H1 (cell line): ENCODE measurements around the gene HOMER1. TPM values are rescaled to one million over a fixed set of nuclear protein-coding genes. Genes with fewer than 3 reads are reported as not detected.

Source experiments
- CTCF ChIA-PET: fragments of 300-600 bp; sonication (Branson Sonifier 250); formaldehyde crosslinking; loops from one replicate; lab custom pipeline; 2021; ENCODE audit not compliant: partially characterized antibody; lab: Charles Lee
- POLR2A ChIA-PET: fragments of 300-600 bp; sonication (Branson Sonifier 250); formaldehyde crosslinking; loops from one replicate; lab custom pipeline; 2021; ENCODE audit warnings: inconsistent platforms; ENCODE audit not compliant: partially characterized antibody; lab: Charles Lee
- DNase-seq, 2 experiments: peaks; one replicate each; pipeline versions ENCODE4 v3.0.0 to v3.0.0-alpha.2; 2010 to 2022; ENCODE audit warnings: low spot score in 2 of 2, low read depth in 1 of 2, mixed read lengths in 1 of 2
- FAIRE-seq: peaks from 2 replicates; lab custom pipeline; 2011; peaks lifted over from hg19 to GRCh38; lab: Jason Lieb, UNC
- H2AFZ ChIP-seq: 2 replicates; pipeline ENCODE4 v1.8.1; 2012; ENCODE audit warnings: low read length, inconsistent platforms
- H2AK5ac ChIP-seq: 2 replicates; pipeline ENCODE4 v1.6.1; 2013; ENCODE audit warnings: low read depth, low read length
- H2BK120ac ChIP-seq: replicated peaks from 2 replicates; pipeline ENCODE3; 2013; ENCODE audit warnings: low read depth, low read length, inconsistent platforms
- H2BK12ac ChIP-seq: 2 replicates; pipeline ENCODE4 v1.6.1; 2013; ENCODE audit warnings: low read depth, low read length
- H2BK15ac ChIP-seq: 2 replicates; pipeline ENCODE4 v1.6.1; 2013; ENCODE audit warnings: low read length
- H2BK20ac ChIP-seq: 2 replicates; pipeline ENCODE4 v1.6.1; 2013; ENCODE audit warnings: low read length
- H2BK5ac ChIP-seq: 2 replicates; pipeline ENCODE4 v1.6.1; 2013; ENCODE audit warnings: low read depth, low read length
- H3K14ac ChIP-seq: 2 replicates; pipeline ENCODE4 v1.6.1; 2013; ENCODE audit warnings: inconsistent platforms; ENCODE audit not compliant: insufficient read length
- H3K18ac ChIP-seq: 2 replicates; pipeline ENCODE4 v1.6.1; 2013; ENCODE audit warnings: low read length; ENCODE audit errors: extremely low read depth
- H3K23ac ChIP-seq: 2 replicates; pipeline ENCODE4 v1.6.1; 2013; ENCODE audit warnings: inconsistent platforms; ENCODE audit not compliant: insufficient read length
- H3K23me2 ChIP-seq: 2 replicates; pipeline ENCODE4 v1.6.1; 2013; ENCODE audit warnings: low read depth, low read length
- H3K27ac ChIP-seq: 2 replicates; pipeline ENCODE4 v1.6.1; 2011; ENCODE audit warnings: low read depth, low read length, inconsistent platforms
- H3K27me3 ChIP-seq, 4 experiments: replicated peaks in 1 of 4; 1 replicate in 1 of 4; 2 replicates in 3 of 4; pipeline versions ENCODE4 v1.6.1 to v1.8.1; 2011 to 2013; ENCODE audit warnings: low read length in 3 of 4, mild to moderate bottlenecking in 3 of 4, inconsistent platforms in 2 of 4, mixed read lengths in 2 of 4, moderate library complexity in 1 of 4; ENCODE audit not compliant: control insufficient read depth in 3 of 4, insufficient read depth in 3 of 4; ENCODE audit errors: extremely low read depth in 1 of 4
- H3K36me3 ChIP-seq, 4 experiments: 2 replicates each; pipeline versions ENCODE4 v1.6.1 to v1.8.1; 2011 to 2013; ENCODE audit warnings: mild to moderate bottlenecking in 4 of 4, low read length in 3 of 4, moderate library complexity in 2 of 4, control low read depth in 1 of 4, inconsistent platforms in 1 of 4; ENCODE audit not compliant: insufficient read depth in 4 of 4, control insufficient read depth in 2 of 4
- H3K4ac ChIP-seq: replicated peaks from 2 replicates; pipeline ENCODE3; 2013; ENCODE audit warnings: low read length, low read depth, mixed read lengths, inconsistent platforms; ENCODE audit not compliant: insufficient read length
- H3K4me1 ChIP-seq, 4 experiments: replicated peaks in 1 of 4; 1 replicate in 1 of 4; 2 replicates in 3 of 4; pipeline versions ENCODE4 v1.6.1 to v1.8.1; 2011 to 2013; ENCODE audit warnings: low read length in 3 of 4, inconsistent platforms in 2 of 4, mixed read lengths in 1 of 4; ENCODE audit not compliant: insufficient read depth in 4 of 4, control insufficient read depth in 3 of 4
- H3K4me2 ChIP-seq, 2 experiments: 2 replicates each; pipeline versions ENCODE4 v1.6.1 to v1.8.1; 2011 to 2013; ENCODE audit warnings: low read depth in 2 of 2, low read length in 2 of 2, control low read depth in 1 of 2, inconsistent platforms in 1 of 2, mild to moderate bottlenecking in 1 of 2; ENCODE audit not compliant: insufficient read depth in 1 of 2
- H3K4me3 ChIP-seq, 4 experiments: fragments of 200-600, 300-600 bp in 1 of 4; sonication (generic), shearing (Covaris generic), sonication (Bioruptor Twin) in 1 of 4; 2 replicates each; pipeline versions ENCODE4 v1.5.1 to v1.8.1; 2011 to 2016; ENCODE audit warnings: low read length in 4 of 4, low read depth in 3 of 4, control low read depth in 2 of 4, inconsistent platforms in 2 of 4, mild to moderate bottlenecking in 2 of 4, mixed read lengths in 1 of 4, moderate library complexity in 1 of 4; ENCODE audit not compliant: insufficient read depth in 2 of 4; ENCODE audit errors: extremely low read depth in 1 of 4
- H3K56ac ChIP-seq: replicated peaks from 2 replicates; pipeline ENCODE3; 2013; ENCODE audit warnings: low read depth, mild to moderate bottlenecking, mixed read lengths, low read length, inconsistent platforms; ENCODE audit not compliant: insufficient read length
- H3K79me1 ChIP-seq: 2 replicates; pipeline ENCODE4 v1.6.1; 2013; ENCODE audit warnings: low read depth, low read length, control low read depth
- H3K79me2 ChIP-seq, 2 experiments: 2 replicates each; pipeline versions ENCODE4 v1.6.1 to v1.8.1; 2012 to 2013; ENCODE audit warnings: low read length in 2 of 2, mild to moderate bottlenecking in 2 of 2, inconsistent platforms in 1 of 2; ENCODE audit not compliant: insufficient read depth in 2 of 2, control insufficient read depth in 1 of 2
- H3K9ac ChIP-seq, 4 experiments: replicated peaks in 1 of 4; 1 replicate in 1 of 4; 2 replicates in 3 of 4; pipeline versions ENCODE4 v1.6.1 to v1.8.1; 2011 to 2013; ENCODE audit warnings: low read depth in 3 of 4, low read length in 3 of 4, control low read depth in 2 of 4, mild to moderate bottlenecking in 2 of 4, moderate library complexity in 2 of 4, inconsistent platforms in 1 of 4; ENCODE audit errors: extremely low read depth in 1 of 4
- H3K9me3 ChIP-seq, 2 experiments: 2 replicates each; pipeline versions ENCODE4 v1.6.1 to v1.8.1; 2012 to 2013; ENCODE audit warnings: mild to moderate bottlenecking in 2 of 2, moderate library complexity in 2 of 2, control low read depth in 1 of 2, inconsistent platforms in 1 of 2, low read depth in 1 of 2, low read length in 1 of 2, mixed read lengths in 1 of 2; ENCODE audit not compliant: insufficient read depth in 2 of 2
- H4K20me1 ChIP-seq, 2 experiments: replicated peaks in 1 of 2; 2 replicates each; pipeline versions ENCODE3 to v1.8.1; 2011 to 2013; ENCODE audit warnings: inconsistent platforms in 2 of 2, low read length in 2 of 2, mild to moderate bottlenecking in 1 of 2; ENCODE audit not compliant: insufficient read depth in 2 of 2, control insufficient read depth in 1 of 2
- H4K5ac ChIP-seq: 2 replicates; pipeline ENCODE4 v1.6.1; 2013; ENCODE audit warnings: low read length, low read depth, mixed read lengths, inconsistent platforms; ENCODE audit not compliant: insufficient read length
- H4K8ac ChIP-seq: 2 replicates; pipeline ENCODE4 v1.8.0; 2013; ENCODE audit warnings: mild to moderate bottlenecking, moderate library complexity, low read length, inconsistent platforms; ENCODE audit not compliant: insufficient read depth; ENCODE audit errors: extremely low read depth
- H4K91ac ChIP-seq: replicated peaks from 2 replicates; pipeline ENCODE3; 2013; ENCODE audit warnings: low read length, mixed read lengths, inconsistent platforms; ENCODE audit not compliant: insufficient read length
- SUZ12 ChIP-seq: fragments of 200-600 bp; sonication (generic); IDR thresholded peaks from 2 replicates; pipeline ENCODE4 v1.6.1; 2012; ENCODE audit warnings: mild to moderate bottlenecking, inconsistent platforms, low read length, moderate library complexity, mixed read lengths
- WGBS, 2 experiments: shearing (Covaris generic) in 1 of 2; methylation state at CpG; one replicate each; pipeline versions ENCODE4 v1.1.6 to v1.1.7; 2013 to 2015; ENCODE audit warnings: low lambda C conversion rate in 2 of 2, mixed read lengths in 2 of 2, inconsistent platforms in 1 of 2, low coverage in 1 of 2, missing lambda C conversion rate in 1 of 2; ENCODE audit not compliant: insufficient replicate concordance in 2 of 2, insufficient coverage in 1 of 2, insufficient read length in 1 of 2; ENCODE audit errors: extremely low coverage in 1 of 2, missing lambda C conversion rate in 1 of 2; 5-methylcytosine and 5-hydroxymethylcytosine counted together
- polyA plus RNA-seq, 7 experiments: library from polyadenylated mRNA; depleted of rRNA in 3 of 7; stranded (reverse) in 5 of 7; unstranded in 2 of 7; fragments of >200 nt in 5 of 7; fragments of 200-250 nt in 2 of 7; gene quantifications; 1 replicate in 5 of 7; 2 replicates in 1 of 7; 4 replicates in 1 of 7; pipeline versions ENCODE4 v1.2.1 to v1.2.3, GENCODE V29; 2011 to 2013; ENCODE audit warnings: missing spikeins in 2 of 7, mixed read lengths in 2 of 7
- total RNA-seq: library from RNA; stranded (reverse); fragmentation: NEBNext Ultra II Directional; extraction: Animal tissue kit (Norgen Biotek cat#: 25700); gene quantifications from 2 replicates; pipeline ENCODE4 v1.2.1, GENCODE V29; 2021

HOMER1 gene
- total and polyA plus RNA-seq, 2 of the 8 experiments (the other 6 are each of a cell fraction or from before 2014, with no cell fraction given), result 6.4 to 57.9 TPM

- H3K23ac ChIP-seq, result no peak overlapping the region
- no peaks in the 10 kb centered on the region for H3K9me3 ChIP-seq
- H4K5ac ChIP-seq, result no peak overlapping the region
- H3K27me3 ChIP-seq, result no peaks in the 10 kb centered on the region
- ChIA-PET POLR2A (interaction anchor here (13.2 kb wide), 1 partner anchor 13 kb away, joined by 94 read pairs; the partner anchor contains the start of gene HOMER1), CTCF (interaction anchor here (0.8 to 2.1 kb wide), 4 partner anchors 15 to 56 kb away, joined by 3 to 5 read pairs (median 4); no protein-coding TSS in a partner anchor)
- H2BK120ac ChIP-seq, result no peak overlapping the region
- no peaks in the 10 kb centered on the region; the same call in 1 of the 2 replicates for H3K79me1 ChIP-seq
- H3K4me1 ChIP-seq, result peaks cover 0 to 12% (median 7%) of the 10 kb centered on the region in 4 experiments; a peak in 2 of 7 replicates
- no peak overlapping the region for H2BK20ac ChIP-seq
- no peaks in the 10 kb centered on the region for H3K23me2 ChIP-seq
- H2BK15ac ChIP-seq, result no peak overlapping the region
- H3K56ac ChIP-seq, result no peak overlapping the region
- no peaks in the 10 kb centered on the region for H3K36me3 ChIP-seq
- H2BK12ac ChIP-seq, result no peak overlapping the region
- H3K9ac ChIP-seq, result no peak overlapping the region
- H3K4ac ChIP-seq, result no peak overlapping the region
- no peak for FAIRE-seq
- H3K4me3 ChIP-seq, result no peak overlapping the region
- no peak overlapping the region for H2BK5ac ChIP-seq
- H3K79me2 ChIP-seq, result peaks cover 0 to 89% of the 10 kb centered on the region in 2 experiments
- no peak overlapping the region for H4K8ac ChIP-seq
- no peak overlapping the region for H2AK5ac ChIP-seq
- H4K20me1 ChIP-seq, result peaks cover 4 to 10% of the 10 kb centered on the region in 2 experiments
- WGBS, 2 experiments, result 90% methylated on average over 4 of the region's 4 CpGs; no CpG with 5 or more reads in 1 of the 2 experiments
- H4K91ac ChIP-seq, result no peak overlapping the region
- H3K27ac ChIP-seq, result no peak overlapping the region
- H2AFZ ChIP-seq, result no peak overlapping the region
- H3K4me2 ChIP-seq, result no peak overlapping the region
- H3K14ac ChIP-seq, result no peak overlapping the region
- DNase-seq, result no peak
- no peak overlapping the region for H3K18ac ChIP-seq
- TF ChIP-seq SUZ12, result no peak
Observed at GRCh38 chr5:79499640-79500273, 14.2 kb downstream of the HOMER1 start.
